SKM-1 (cell line): ENCODE data around the gene ULK4.
"Not testable (repeated sequence)": the region's sequence is repeated elsewhere in the genome, so short reads cannot be mapped to it uniquely, and the experiment has no call there.

Source experiments
- DNase-seq: peaks from one replicate; lab custom pipeline; 2025; ENCODE audit not compliant: unreplicated experiment; lab: John Stamatoyannopoulos, UW

The ULK4 gene

DNA sequence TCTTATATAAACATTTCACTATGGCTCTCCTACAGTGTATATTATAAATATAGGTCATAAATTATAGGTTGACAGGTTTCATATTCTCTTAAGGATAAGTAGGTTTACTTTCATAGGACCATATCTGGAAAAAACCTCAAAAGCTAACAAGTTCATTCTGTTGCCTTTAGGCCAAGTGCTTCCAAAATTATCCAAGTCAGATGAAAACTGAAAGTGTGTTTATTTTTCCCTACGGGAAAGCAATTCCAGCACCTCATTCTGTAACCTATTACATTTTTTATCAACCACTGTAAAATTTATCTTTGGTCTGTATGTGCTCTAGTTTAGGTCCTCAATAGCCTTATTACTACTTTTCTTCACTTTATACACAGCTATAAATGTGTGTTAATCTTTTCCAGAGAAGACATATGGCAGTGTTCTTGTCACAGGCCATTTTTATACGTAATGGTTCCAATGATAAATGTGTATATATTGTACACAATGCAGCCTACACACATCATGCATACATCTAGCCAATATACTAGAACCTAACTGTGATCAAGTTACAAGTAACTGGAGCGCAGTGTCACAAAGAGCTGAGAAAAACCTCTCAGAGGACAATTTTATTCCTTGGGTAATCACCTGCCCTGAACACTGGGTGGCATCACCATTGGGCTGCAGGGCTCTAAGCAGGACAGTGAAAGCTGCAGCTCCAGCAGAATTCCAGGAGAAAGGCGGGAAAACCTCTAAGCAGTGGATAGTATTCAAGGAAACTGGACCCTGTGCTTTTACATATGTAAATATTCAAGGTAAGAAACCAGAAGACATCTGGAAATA is 511.3 kb downstream of the ULK4 start:
- no peak for DNase-seq

DNA sequence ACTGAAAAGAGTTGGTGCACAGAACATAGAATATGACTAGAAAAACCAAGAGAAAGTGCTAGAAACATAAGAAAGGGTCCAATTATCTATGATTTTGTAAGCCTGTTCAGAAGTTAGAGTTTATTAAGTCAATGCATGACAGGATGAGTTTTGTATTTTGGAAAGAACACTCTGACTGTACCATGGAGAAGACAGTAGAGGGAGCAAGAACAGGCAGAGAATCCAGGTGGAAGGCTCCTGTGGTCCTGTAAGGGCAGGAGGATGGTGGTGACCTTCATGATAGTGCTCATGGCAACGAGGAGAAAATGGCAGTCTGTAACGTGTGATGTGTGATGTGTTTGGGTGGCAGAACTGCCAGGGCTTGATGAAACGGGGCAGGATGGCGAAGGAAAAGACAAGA is 513.5 kb downstream of the ULK4 start:
- DNase-seq, result no peak

DNA sequence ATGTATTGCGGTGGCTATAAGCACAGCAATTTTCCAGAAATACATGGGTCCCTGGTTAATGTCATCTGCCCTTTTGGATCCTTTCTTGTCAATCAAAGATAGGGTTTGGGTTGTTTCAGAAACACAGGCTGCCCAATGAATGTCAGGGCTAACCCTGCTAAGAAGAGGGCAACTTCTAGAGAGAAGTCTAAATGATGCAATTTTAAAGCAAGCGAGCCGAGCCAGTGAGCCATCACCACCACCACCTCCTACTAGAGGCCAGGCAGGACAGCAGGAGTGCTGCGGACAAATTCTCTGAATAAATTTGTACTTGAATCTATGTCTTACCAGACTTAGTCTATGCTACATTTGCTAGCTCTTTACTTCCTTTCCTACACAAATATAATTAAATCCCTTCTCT is 514.2 kb downstream of the ULK4 start:
- DNase-seq, result no peak

DNA sequence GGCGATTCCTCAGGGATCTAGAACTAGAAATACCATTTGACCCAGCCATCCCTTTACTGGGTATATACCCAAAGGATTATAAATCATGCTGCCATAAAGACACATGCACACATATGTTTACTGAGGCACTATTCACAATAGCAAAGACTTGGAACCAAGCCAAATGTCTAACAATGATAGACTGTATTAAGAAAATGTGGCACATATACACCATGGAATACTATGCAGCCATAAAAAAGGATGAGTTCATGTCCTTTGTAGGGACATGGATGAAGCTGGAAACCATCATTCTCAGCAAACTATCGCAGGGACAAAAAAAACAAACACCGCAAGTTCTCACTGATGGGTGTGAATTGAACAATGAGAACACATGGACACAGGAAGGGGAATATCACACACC is 515.6 kb downstream of the ULK4 start:
- DNase-seq, result not testable (repeated sequence)

DNA sequence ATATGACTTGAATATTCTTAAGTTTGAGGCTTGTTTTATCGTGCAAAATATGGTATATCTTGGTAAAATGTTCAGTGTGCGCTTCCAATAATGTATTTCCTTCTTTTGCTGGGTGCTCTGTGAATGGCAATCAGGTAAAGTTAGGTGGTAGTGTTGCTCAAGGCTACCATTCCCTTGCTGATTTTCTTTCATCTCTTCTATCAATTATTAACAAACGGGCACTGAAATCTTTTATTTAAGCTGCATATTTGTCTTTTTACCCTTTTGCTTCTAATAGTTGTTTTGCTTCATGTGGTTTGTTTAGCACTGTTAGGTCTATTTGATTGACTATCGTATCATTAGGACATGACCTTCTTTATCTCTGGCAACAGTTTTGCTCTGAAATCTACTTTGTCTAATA is 520.3 kb downstream of the ULK4 start:
- no peak for DNase-seq

DNA sequence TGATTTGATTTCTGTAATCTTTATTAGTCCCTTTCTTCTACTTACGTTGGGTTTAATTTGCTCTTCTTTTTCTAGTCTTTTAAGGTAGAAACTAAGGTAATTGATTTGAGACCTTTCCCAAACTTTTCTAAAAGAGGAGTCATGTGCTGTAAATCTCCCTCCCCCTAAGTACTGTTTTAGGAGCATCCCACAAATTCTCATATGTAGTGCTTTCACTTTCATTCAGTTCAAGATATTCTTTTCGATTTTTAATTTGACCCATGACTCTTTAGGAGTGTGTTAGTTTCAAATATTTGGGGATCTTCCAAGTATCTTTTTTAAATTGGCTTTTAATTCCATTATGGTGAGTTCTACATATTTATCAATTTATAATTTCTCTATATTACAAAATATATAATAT is 520.8 kb downstream of the ULK4 start:
- no peak for DNase-seq

DNA sequence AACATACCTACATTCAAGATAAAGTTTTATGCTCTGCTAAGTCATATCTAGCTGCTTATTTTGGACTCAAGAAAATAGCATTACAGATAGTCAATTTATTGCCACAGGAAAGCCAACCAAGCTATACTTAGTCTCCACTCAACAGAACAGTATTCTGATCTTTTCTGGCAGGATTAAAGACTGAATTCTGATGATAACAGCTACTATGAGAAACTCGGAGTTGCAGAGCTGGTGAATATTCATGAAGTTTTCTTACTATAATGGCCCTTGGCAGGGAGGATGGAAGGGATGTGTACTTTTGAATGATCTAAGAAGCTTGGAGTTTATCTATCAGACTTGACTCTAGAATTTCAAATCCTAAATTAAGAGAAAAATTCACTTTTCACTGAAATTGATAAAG is 524.9 kb downstream of the ULK4 start:
- no peak for DNase-seq

DNA sequence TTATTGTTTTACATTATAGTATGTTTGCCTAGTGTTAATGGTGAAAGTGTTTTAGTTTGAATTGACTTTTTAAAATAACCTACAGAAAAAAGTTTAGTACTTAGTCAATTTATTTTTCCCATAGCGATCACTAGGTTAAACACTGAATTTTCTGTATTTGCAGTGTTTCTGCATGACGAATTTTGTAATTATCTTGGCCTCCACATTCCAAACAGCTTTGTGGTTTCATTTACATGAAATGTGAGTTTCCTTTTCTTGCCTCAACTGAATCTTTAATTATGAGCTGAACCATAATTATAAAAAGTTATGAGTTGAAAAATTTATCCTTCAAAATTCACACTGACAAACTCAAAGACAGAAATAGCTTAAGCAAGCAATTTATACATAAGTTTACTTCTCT is 527.1 kb downstream of the ULK4 start:
- no peak for DNase-seq

DNA sequence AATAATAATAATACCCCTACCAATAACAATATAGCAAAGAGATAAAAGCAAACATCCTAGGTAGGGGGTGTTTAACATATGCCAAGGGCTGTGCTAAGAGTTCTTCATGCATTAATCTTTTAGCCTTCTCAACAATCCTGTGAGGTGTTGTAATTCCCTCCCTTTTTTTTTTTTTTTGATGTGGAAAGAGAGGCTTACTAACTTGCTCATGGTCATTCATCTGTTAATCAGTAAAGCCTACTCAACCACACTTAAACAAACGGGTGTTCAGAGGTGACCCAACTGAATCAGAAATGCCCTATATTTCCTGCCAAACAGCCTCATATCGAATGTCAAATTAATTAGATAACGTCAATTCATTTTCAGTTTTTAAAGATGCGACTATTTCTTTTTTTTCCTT is 530.5 kb downstream of the ULK4 start:
- DNase-seq, result no peak

DNA sequence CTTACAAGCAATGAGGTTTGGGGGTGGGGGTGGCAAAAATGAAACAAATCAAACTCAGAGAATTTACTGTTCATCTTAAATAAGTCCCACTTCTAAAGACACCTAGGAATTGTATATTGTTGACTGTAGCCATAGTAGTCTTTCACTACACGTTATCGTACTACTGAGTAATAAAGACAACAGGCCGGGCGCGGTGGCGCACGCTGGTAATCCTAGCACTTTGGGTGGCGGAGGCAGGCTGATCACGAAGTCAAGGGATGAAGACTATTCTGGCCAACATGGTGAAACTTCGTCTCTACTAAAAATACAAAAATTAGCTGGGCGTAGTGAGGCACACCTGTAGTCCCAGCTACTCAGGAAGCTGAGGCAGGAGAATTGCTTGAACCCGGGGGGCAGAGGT is 531.0 kb downstream of the ULK4 start:
- no peak for DNase-seq

DNA sequence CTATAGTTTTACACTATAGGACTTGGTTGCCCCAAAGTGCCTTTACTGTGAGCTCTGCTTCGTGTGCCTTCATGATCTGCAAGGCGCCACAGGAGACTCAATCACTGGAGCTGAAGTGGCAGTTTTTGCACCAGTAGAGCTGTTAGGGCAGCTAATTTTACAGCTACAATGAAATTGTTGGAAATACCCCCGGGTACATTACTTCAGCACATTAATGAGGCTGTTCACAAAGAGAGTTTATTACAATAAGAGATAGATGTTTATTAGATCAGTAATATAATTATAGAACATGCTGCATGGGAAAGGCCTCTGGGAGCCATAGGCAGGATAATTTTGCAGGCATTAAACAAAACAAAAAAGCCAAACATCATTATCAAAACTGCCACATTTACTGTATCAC is 531.5 kb downstream of the ULK4 start:
- DNase-seq, result no peak

DNA sequence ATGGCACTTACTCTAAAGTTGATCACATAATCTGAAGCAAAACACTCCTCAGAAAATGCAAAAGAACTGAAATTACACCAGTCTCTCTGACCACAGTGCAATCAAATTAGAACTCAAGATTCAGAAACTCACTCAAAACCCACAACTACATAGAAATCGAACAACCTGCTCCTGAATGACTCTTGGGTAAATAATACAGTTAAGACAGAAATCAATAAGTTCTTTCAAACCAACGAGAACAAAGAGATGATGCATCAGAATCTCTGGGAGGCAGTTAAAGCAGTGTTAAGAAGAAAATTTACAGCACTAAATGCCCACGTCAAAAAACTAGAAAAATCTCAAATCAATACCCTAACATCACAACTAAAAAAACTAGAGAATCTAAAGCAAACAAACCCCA is 535.4 kb downstream of the ULK4 start:
- DNase-seq, result no peak

DNA sequence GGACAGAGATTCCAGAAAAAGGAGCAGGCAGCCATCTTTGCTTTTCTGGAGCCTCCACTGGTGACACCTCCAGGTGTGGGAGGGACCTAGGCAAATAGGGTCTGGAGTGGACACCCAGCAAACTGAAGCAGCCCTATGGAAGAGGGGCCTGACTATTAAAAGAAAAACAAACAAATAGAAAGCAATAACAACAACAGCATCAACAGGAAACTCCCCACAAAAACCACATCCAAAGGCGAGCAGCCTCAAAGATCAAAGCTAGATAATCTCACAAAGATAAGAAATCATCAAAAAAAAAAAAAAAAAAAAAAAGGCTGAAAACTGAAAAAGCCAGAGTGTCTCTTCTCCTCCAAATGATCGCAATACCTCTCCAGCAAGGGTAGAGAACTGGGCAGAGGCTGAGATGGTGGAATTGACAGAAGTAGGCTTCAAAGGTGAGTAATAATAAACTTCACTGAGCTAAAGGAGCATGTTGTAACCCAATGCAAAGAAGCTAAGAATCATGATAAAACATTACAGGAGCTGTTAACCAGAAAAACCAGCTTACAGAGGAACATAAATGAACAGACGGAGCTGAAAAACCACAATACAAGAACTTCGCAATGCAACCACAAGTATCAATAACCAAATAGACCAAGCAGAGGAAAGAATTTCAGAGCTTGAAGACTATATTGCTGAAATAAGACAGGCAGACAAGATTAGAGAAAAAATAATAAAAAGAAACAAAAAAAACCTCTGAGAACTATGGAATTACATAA is 537.2 kb downstream of the ULK4 start:
- DNase-seq, result no peak

DNA sequence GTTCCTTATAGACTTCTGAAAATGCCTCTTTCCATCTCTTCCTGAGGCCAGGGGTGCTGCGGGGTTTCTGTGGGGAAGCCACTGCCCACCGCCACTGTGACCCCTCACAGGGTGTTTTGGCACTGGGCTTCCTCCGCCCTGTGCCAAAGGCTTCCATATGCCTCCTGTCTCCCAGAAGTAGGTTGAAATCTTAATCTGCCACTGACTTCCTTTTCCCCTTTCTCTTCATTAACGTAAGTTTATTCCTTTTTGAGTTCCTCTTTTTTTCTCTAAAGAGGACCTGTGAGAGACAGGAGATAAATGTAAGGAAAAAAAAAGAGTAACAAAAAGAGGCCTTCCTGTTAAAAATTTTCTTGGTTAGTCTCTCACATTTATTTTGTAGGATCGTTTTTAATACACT is 542.1 kb downstream of the ULK4 start:
- DNase-seq, result no peak

DNA sequence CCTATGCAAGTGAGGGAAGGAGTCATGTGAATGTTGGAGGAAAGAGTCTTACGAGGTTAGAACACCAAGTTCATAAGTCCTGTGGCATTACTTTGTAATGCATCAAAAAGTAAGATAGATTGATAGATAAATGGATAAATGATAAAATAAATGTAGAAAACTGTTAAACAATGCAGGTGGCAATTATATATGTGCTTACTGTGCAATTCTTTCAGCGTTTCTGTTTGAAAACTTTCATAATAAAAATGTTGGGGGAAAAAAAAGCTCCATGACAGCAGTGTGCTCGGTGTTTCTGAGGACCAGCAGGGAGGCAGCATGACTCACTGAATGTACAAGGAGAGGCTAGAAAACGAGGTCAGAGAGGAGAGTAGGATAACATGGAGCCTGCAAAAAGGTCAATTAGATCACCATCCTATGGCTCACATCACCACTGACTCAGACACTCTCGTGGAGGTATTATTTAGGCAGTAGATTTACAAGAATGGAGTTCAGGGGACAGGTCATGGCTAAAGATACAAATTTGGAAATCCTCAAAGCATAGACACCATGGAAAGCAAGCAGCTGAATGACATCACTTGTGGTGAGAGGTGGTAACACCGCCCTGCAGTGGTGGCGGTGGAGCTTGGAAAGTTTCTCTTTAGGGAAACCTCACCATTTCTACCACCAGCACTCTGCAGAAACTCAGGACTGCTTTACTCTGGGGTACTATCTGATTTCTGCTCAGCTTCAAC is 542.8 kb downstream of the ULK4 start:
- DNase-seq, result no peak

DNA sequence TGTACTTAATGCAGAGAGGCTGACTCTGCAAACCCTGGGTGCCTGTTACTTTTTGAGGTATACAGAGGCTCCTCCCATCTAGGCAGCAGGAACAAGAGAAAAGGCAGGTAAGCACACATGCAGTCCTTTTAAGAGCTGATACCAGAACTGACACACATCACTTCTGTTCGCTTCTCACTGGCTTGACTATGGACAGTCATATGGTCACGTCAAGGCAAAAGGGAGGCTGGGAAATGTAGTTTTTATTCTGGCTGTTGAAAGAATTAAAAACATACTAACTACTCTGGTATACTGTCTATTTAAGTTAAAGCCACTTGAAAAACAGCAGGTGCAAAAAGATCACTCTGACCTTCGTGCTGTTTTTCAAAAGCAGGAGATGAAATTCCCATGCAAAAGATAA is 544.3 kb downstream of the ULK4 start:
- no peak for DNase-seq

DNA sequence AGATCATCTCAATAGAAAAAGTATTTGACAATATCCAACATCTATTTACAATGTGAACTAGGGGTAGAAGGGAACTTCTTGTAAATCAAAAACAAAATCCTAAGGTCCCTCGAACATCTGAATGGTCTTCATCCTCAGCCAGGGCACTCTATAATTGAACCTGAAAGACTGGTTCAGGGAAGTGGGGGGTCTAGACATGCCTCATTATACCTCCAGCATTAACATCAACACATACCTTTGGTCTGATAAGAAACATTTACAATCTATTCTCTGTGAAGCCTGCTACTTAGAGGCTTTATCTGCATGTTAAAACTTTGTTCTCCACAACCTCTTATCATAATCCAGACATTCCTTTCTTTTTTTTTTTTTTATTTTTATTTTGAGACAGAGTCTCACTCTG is 550.8 kb downstream of the ULK4 start:
- DNase-seq, result no peak

DNA sequence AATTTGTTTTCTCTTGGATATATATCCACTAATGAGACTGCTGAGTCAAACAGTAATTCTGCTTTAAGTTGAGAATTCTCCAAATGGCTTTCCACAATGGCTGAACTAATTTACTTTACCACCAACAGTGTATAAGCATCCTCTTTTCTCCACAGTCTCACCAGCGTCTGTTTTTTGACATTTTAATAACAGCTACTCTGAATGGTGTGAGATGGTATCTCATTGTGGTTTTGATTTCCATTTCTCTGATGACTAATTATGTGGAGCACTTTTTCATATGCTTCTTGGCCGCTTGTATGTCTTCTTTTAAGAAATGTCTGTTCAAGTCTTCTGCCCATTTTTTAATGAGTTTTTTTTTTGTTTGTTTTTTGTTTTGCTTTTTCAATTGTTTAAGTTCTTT is 556.4 kb downstream of the ULK4 start:
- no peak for DNase-seq

DNA sequence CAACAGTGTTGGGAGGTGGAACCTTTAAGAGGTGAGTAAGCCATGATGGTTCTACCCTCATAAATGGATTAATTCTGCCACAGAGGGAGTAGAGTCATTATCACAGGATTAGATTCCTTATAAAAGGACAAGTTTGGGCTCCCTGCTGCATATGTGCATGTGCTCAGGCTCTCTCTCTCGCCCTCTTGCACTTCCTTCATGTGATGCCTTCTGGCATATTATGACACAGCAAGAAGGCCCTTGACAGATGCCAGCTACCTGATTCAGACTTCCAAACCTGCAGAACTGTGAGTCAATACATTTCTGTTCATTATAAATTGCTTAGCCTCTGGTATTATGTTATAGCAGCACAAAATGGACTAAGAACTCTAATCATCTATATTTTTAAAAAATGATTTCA is 557.3 kb downstream of the ULK4 start:
- DNase-seq, result no peak

DNA sequence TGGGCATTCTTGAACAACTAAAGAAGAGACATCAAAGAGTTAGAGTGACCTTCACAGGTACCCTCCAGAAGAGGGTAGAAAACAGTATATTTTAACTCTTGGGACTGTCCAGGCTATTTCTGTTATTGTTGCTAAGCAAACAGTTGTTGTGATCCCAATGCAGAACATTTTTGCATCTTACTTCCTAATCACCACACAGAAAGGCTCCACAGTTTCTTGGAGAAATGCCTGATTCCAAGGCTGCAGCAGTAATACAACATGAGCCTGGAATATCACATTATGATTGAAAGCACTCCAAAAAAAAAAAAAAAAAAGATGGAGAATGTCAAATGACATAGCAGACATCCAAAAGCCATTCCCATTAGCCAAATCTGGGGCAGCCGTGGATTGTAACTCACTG is 567.0 kb downstream of the ULK4 start:
- no peak for DNase-seq

DNA sequence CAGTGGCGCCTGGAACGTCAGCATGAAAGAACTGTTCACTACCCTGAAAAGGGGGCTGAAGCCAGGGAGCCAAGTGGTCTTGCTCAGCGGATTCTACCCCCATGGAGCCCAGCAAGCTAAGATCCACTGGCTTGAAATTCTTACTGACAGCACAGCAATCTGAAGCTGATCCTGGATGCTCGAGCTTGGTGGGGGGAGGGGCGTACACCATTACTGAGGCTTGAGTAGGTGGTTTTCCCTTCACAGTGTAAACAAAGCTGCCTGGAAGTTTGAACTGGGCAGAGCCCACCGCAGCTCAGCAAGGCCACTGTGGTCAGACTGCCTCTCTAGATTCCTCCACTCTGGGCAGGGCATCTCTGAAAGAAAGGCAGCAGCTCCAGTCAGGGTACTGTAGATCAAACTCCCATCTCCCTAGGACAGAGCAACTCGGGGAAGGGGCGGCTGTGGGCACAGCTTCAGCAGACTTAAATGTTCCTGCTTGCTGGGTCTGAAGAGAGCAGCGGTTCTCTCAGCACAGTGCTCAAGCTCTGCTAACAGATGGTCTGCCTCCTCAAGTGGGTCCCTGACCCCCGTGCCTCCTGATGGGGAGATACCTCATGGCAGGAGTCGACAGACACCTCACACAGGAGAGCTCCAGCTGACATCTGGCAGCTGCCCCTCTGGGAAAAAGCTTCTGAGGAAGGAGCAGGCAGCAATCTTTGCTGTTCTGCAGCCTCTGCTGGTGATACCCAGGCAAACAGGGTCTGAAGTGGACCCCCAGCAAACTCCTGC is 591.0 kb downstream of the ULK4 start:
- DNase-seq, result not testable (repeated sequence)
